ENCODE measurements around the gene PDP2.

DNA sequence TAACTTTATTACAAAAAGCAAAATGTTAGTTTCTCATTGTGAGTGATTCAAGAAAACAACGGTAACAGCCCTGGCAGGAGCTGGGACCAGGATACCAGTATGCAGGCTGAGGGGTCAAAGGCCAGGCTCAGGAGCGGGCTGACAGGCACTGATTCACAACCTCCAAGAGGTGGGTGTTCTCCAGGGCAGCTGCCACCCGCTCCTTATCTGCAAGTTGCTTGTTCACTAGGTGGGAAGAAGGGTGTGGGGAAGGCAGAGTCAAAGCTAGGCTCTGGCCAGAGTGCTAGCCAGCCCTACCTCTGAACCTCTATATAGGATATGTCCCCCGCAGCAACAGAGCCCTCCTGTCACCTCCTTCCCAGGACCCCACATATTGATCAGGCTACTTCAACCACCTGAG lies 51.8 kb downstream of the PDP2 start:
- TF ChIP-seq YY1 (IDR thresholded peaks at IDR 0.05; ENCODE audit: insufficient read depth, insufficient read length) (no peak), ZNF274 (IDR thresholded peaks at IDR 0.05; ENCODE audit: low read depth, low read length) (no peak), SUZ12 (IDR thresholded peaks at IDR 0.05; ENCODE audit: extremely low read depth, insufficient read depth, insufficient read length) (no peak)

Measured in NT2/D1 (cell line).